GM23248 (cell line): Measurements from ENCODE around the gene LRRC61.

Source experiments
- EZH2 ChIP-seq: fragments of 200-600 bp; sonication (generic); IDR thresholded peaks from 2 replicates; pipeline ENCODE4 v1.6.1; 2018; ENCODE audit warnings: antibody characterized with exemption, mild to moderate bottlenecking; ENCODE audit not compliant: insufficient read depth, poor library complexity, severe bottlenecking
- EZH2phosphoT487 ChIP-seq: fragments of 200-600 bp; sonication (generic); IDR thresholded peaks from 2 replicates; pipeline ENCODE4 v1.6.1; 2018; ENCODE audit warnings: antibody characterized with exemption, moderate library complexity, mild to moderate bottlenecking, low read depth; ENCODE audit not compliant: insufficient read depth

DNA sequence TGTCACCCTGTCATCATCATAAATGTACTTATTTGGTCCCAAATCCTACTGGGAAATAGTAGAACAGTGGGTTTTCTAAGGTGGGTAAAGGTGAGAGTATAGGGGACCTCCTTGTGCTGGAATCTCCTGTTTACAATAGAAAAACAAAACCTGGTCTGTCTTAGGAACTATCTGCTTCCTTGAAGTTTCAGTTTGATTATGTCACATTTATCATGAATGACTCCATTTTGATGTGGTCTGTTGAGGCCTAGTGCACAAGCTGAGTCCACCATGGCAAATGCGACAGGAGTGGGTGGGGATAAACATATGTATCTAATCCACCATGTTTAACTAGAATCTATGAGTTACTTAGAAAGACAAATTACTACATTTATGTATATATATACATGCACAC lies 32.5 kb downstream of the LRRC61 start:
- no peak for TF ChIP-seq EZH2
- TF ChIP-seq EZH2phosphoT487, result no peak
